HG03060 (cell line): ENCODE results near the gene TMEM220.

ENCODE experiments used
- ATAC-seq: cut with Tn5 transposase; IDR thresholded peaks from one replicate; pipeline ENCODE4 v1.9.1; 2021; ENCODE audit warnings: low read depth, moderate number of reproducible peaks; ENCODE audit not compliant: unreplicated experiment

Gene TMEM220

DNA sequence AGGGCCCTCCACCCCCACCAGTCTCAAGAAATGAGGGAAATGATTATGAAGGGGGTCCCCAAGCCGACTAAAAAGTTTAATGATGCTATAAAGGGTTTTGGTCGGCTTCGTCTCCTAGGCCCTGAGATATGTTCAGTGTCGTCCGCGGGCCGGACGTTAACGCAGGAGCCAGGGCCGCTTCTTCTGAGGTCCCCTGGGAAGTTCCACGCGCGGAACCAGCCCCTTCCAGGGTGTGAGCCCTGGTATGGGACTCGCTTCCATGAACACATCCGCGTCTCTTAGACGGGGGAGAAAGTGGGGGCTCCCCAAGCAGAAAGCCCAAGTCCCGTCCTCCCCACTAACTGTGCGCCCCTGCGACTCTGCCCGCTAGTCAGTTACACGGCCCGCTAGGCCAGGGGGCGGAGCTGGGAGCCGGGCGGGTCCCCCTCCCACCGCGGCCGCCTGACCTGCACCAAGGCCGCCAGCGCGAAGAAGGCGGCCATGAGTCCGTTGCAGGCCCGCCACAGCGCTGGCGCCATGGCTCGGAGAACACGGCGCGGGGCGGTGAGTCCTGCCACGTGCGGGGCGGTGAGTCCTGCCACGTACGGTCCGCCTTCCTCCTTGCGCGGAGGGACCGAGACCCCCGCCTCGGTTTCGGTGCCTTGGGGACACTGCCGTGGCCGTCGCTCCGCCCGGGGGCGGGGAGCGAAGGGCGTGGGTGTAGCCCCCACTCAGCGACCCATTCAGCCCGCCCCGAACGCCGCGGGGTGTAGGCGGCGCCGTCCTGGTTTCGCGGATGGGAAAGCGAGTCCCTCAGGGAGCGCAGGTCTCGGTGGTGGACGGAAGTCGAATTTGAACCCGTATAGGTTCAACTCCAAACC lies at the start of gene TMEM220:
TMEM220 (minus strand) TSS at position 690 of the 860 bp plus-strand sequence; CDS start at position 518, 172 bp downstream.
- ATAC-seq, result no peak

DNA sequence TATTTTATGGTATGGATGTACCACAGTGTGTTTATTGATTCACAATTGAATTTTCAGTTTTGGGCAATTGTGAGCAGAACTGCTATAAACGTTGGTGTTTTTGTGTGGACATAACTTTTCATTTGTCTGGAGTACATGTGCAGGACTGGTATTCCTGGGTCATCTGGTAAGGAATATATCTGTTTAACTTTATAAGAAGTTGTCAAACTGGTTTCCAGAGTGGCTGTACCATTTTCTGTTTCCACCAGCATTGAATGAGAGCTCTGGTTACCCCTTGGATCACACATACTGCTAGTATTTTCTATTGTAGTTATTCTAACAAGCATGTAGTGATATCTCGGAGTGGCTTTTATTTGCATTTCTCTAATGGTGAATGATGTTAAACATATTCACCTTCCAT lies 49.8 kb upstream of the TMEM220 start:
- no peak for ATAC-seq

DNA sequence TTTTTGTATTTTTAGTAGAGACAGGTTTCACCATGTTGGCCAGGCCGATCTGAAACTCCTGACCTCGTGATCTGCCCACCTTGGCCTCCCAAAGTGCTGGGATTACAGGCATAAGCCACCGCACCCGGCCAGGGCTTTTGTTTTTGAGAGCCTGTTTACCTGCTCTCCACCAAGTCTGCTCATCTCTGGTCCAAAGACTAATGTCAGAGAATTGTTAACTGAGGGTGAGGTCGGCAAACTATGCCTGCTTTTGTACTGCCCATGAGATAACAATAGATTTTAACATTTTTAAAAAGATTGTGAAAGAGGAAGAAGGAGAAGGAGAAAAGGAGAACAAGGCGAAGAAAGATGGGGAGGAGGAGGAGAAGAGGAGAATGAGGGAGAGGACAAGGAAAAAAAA lies 48.1 kb upstream of the TMEM220 start:
- ATAC-seq, result no peak

DNA sequence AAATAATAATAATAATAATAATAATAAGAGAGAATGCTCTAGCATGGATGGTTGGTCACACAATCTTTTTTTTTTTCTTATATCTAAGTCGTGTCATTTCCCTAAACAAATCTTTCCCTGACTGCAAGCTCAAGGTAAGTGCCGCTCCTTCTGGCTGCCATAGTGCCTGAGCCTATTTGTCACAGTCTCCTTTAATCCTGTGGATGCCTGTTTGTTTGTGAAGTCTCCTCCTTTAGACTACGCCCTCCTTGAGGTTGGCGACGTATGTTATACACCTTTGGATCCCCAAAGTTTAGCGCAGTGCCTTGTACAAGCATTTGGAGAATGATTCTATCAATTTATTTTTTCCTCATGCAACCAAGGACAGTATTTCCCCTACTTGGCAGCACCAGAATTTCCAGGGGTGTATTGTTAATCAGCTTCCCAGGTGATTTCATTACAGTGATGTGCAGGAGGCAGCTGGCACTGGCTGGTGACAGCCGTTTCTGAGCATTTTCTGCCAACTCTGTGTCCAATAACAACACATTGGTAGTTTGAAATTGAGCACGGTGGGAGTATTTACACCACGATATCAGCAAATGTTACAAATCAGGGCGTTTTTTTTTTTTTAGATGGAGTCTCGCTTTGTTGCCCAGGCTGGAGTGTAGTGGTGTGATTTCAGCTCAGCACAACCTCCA lies 47.4 kb upstream of the TMEM220 start:
- ATAC-seq, result no peak

GRCh38 chr17:10776381-10776780 lies 46.6 kb upstream of the TMEM220 start:
- ATAC-seq, result no peak

DNA sequence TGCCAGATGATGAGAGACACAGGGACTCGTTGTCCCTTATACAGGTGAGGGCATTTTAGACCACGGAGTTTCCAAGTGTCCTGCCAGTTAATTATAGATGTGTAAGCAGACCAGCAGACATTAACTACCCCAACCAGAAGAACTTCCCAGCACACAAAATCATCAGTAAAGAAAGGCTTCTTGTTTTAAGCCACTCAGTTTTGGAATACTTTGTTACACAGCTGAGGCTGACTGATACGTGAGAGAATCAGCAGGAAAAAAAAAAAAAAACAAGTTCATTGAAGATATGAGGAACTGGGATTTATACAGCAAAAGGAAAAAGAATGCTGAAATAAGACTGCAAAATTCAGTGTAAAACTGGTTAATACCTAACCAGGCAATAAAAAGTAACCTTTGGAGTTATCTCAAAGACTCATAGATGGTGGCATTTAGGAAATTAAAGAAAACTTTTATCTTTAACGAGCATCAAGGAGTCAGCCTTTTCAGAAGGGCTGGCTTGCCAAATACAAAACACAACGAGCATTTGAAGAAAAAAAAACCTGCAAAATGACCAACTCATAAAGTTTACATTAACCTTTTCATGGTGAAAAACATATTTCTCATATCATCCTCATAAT lies 46.0 kb upstream of the TMEM220 start:
- ATAC-seq, result no peak

DNA sequence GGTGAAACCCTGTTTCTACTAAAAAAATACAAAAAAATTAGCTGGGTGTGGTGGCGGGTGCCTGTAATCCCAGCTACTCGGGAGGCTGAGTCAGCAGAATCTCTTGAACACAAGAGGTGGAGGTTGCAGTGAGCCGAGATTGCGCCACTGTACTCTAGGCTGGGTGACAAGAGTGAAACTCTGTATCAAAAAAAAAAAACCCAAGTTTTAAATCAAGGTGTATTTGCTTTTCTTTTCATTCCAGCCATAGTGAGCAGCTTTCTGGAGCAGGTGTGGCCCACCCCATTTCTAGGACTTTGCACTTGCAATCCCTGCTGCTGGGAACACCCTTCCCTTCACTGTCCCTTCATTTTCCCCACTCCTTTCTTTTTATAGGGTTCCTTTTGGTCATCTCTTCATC lies 45.2 kb upstream of the TMEM220 start:
- no peak for ATAC-seq

DNA sequence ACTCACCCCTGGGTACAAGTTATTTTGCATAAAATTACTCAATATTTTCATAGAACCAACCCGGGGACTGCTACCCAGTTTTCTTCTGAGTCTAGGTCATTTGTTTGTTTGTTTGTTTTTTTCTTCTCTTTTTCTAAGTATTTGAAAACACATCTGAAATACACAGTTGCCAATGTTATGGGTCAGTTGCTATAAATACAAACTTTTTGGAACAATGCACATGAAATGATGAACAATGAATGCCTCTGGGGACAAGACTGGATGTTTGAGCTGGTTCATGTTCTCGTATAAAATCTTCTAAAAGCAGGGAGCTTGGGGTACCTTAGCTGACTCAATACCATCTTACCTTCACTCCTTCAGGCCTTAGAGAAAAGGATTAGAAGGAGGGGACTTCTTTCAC lies 43.6 kb upstream of the TMEM220 start:
- no peak for ATAC-seq

DNA sequence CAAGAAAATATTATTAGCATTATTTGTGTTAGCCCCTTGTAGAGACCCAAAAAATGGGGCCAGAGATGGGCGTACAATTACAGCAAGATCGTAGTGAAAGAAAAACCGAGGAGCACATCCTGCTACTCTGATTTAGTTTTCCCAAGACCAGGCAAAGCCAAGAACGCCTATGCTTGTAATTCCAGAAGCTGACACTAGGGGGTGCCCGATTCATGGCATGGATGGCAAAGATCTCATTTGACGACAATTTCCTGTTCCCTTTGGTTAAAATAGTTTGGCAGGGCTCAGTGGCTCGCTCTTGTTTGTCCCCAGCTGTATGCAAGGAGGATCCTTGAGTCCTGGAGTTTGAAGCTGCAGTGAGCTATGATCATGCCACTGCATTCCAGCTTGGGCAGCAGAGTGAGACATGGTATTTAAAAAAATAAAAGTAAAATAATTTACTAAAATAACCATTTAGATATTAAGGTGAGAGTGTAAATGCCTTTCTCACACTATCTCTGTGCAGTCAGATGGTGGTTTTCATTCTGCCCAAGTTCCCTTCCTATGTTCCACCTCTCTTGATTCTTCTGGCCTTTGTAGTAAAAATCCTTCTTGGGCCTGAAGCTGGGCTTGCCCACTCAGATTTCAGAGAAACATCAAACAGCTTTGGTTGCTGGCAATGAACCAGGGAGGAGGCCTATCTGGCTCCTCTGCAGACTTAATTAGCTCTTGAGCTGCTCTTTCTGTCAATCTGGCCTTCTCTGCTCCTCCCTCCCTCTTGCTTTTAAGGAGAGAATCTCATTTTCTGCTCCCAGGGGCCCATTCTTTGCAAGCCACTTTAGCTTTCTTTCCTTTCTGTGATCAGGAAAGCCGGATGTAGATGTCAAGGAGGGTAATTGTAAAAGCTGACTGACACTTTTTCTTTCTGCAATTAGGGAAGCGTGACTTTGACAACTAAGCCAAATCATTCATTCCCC lies 42.9 kb upstream of the TMEM220 start:
- ATAC-seq, result no peak

GRCh38 chr17:10771148-10771547 lies 41.3 kb upstream of the TMEM220 start:
- ATAC-seq, result no peak

DNA sequence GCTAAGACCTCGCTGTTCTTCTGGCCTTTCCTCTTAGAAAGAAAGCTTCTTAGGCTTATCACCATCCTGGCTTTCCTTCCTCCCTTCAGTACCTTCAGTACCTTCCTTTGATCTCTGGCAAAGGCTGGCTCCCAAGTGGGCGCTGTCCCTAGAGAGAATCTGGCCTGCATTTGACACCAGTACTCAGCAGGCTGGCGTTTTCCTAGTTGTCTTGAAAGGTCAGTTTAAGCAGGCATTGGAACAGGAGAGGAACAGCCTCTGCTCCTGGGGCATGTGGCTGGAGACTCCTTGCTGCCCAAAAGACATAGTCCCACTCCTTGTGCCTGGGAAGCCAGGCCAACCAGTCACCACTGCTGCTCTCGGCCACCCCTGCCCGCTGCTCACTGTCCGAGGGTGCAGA lies 40.0 kb upstream of the TMEM220 start:
- no peak for ATAC-seq

GRCh38 chr17:10768750-10769251 lies 39.0 kb upstream of the TMEM220 start:
- ATAC-seq, result no peak

GRCh38 chr17:10767232-10767631 lies 37.4 kb upstream of the TMEM220 start:
- no peak for ATAC-seq

DNA sequence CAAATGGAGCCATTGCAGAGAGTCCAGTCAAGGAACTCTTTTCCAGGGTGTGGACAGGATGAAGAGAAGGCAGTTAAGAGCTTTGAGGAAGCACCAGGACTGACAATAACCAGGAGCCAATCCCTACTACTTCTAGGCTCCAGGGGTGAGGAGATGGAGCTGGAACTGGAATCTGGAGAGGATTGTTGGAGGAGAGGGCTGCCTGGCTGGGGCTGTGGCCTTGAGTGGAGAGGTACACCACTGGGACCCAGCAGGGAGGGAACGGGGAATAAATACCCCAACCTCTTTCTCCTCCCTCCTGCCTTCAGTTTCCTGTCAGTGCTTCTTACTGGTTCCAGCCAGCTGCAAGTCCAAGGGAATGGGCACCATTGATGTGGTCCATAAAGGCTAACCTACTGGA lies 32.2 kb upstream of the TMEM220 start:
- ATAC-seq, result no peak

DNA sequence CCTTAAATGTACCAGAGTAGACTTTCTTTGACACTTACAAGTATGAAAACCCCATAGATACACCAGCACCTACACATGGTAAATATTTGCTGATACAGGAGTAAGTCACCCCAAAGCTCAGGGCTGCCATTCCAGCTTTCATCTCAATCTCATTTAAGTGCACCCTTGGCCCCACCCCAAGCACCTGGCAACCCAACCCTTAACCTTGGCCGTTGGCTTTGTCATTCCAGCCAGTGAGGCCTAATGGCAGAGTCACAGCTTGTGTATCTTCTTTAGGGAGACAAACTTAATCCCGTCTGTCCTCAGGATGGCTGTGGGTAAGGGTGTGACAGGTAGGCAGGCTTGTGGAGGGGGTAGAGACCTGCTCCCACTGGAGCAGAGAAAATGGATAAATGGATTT lies 31.5 kb upstream of the TMEM220 start:
- no peak for ATAC-seq

DNA sequence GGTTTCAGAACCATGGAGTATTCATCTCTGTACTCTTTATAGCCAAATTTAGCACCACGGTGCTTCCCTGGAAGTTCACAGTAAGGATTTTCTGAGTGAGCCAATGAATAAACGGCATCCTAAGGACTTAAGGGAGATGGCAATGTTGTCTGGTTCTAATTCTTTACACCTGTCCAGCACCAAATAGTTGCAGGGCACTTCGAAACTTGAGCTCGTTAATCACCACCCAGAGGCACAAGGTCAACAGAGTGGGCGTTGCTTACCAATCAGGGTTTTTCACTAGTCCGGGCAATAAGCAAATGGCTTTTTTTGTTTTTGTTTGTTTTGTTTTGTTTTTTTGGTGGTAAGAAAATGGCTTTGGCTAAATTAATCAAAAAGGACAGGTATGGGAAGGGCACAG lies 28.2 kb upstream of the TMEM220 start:
- ATAC-seq, result no peak

DNA sequence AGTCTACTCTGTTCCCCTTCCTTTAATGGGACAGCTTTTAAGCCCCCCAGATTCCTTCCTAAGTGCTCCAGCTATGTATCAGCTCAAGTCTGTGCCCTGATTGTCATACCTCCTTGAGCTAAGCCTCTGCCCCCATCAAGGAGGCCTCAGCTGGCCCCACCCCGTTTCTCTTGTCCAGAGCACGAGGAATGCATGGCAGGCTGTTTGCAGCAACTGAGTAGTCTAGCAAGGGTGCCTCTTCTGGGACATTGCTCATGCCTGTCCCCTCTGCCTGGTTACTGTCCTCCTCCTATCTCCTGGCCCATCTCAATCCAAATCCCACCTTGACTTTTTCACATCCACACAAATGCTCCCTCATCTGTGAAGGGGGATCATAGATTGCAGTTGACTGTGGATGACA lies 27.8 kb upstream of the TMEM220 start:
- no peak for ATAC-seq

GRCh38 chr17:10757067-10757466 lies 27.2 kb upstream of the TMEM220 start:
- no peak for ATAC-seq

- no peak for ATAC-seq
Observed at GRCh38 chr17:10756619-10757018, 26.8 kb upstream of the TMEM220 start.

GRCh38 chr17:10756185-10756584 lies 26.4 kb upstream of the TMEM220 start:
- ATAC-seq, result no peak
